SK-N-MC (cell line): ENCODE measurements around the gene KLHL6.

Experiments
- DNase-seq: peaks from one replicate; pipeline ENCODE4 v3.0.0-alpha.2; 2011; ENCODE audit warnings: low read depth, low spot score
- H3K27ac ChIP-seq: fragments of 200-600 bp; sonication (generic); 2 replicates; pipeline ENCODE4 v1.5.1; 2016; ENCODE audit warnings: mixed run types
- H3K36me3 ChIP-seq: fragments of 200-600 bp; sonication (generic); 2 replicates; pipeline ENCODE4 v1.6.1; 2017; ENCODE audit warnings: antibody characterized with exemption, low read length, mixed read lengths; ENCODE audit not compliant: insufficient read depth
- H3K4me3 ChIP-seq: fragments of 200-600 bp; sonication (generic); 2 replicates; pipeline ENCODE4 v1.5.1; 2016
- H3K9ac ChIP-seq: fragments of 200-600 bp; sonication (generic); 2 replicates; pipeline ENCODE4 v1.8.0; 2017; ENCODE audit warnings: mixed run types, mixed read lengths; ENCODE audit not compliant: insufficient read length
- H3K9me3 ChIP-seq: fragments of 200-600 bp; sonication (generic); 2 replicates; pipeline ENCODE4 v1.6.1; 2017; ENCODE audit warnings: low read depth, mild to moderate bottlenecking, antibody characterized with exemption, low read length, moderate library complexity, mixed read lengths
- EZH2 ChIP-seq: fragments of 200-600 bp; sonication (generic); IDR thresholded peaks from one replicate; pipeline ENCODE4 v1.6.1; 2017; ENCODE audit warnings: antibody characterized with exemption
- FOXP2 ChIP-seq: optimal IDR thresholded peaks from 2 replicates; pipeline ENCODE3; 2011; ENCODE audit warnings: mild to moderate bottlenecking, moderate library complexity; ENCODE audit not compliant: insufficient read depth; ENCODE audit errors: extremely low read length, control extremely low read depth
- POLR2AphosphoS5 ChIP-seq: IDR thresholded peaks from 2 replicates; pipeline ENCODE4 v1.6.1; 2012; ENCODE audit warnings: mild to moderate bottlenecking, low read depth, low read length, borderline replicate concordance

KLHL6 gene

GRCh38 chr3:183439515-183439914 is 116.0 kb downstream of the KLHL6 start:
- H3K36me3 ChIP-seq, result no peaks in the 10 kb centered on the region
- H3K27ac ChIP-seq, result no peak overlapping the region
- DNase-seq, result no peak
- H3K9me3 ChIP-seq, result peaks cover 6% of the 10 kb centered on the region; the same call in 1 of the 2 replicates
- H3K9ac ChIP-seq, result no peak overlapping the region
- no peak for TF ChIP-seq POLR2AphosphoS5
- no peak for TF ChIP-seq FOXP2
- TF ChIP-seq EZH2, result no peak
- no peak overlapping the region for H3K4me3 ChIP-seq

- no peaks in the 10 kb centered on the region for H3K36me3 ChIP-seq
- peaks cover 4% of the 10 kb centered on the region; the same call in 1 of the 2 replicates for H3K9me3 ChIP-seq
- TF ChIP-seq FOXP2, result no peak
- TF ChIP-seq POLR2AphosphoS5, result no peak
- no peak for TF ChIP-seq EZH2
- DNase-seq, result no peak
- H3K4me3 ChIP-seq, result no peak overlapping the region
- no peak overlapping the region for H3K27ac ChIP-seq
- no peak overlapping the region for H3K9ac ChIP-seq
Measured at GRCh38 chr3:183438735-183439134, 116.8 kb downstream of the KLHL6 start.

- no peak overlapping the region for H3K27ac ChIP-seq
- H3K36me3 ChIP-seq, result no peaks in the 10 kb centered on the region
- H3K9ac ChIP-seq, result no peak overlapping the region
- H3K4me3 ChIP-seq, result no peak overlapping the region
- no peak for TF ChIP-seq FOXP2
- TF ChIP-seq POLR2AphosphoS5, result no peak
- no peak for TF ChIP-seq EZH2
- H3K9me3 ChIP-seq, result peaks cover 4% of the 10 kb centered on the region; the same call in 1 of the 2 replicates
- DNase-seq, result no peak
Measured at GRCh38 chr3:183437666-183438564, 117.6 kb downstream of the KLHL6 start.
